GM23338 (cell line): ENCODE data around the gene PHYH. TPM values are rescaled to one million over a fixed set of nuclear protein-coding genes. Genes with fewer than 3 reads are reported as not detected.

Experiments
- ATAC-seq: fragments of 200-7000 bp; cut with Tn5 transposase; 3 replicates; pipeline ENCODE4 v1.9.1; 2020
- DNase-seq: peaks from one replicate; pipeline ENCODE4 v3.0.0-alpha.2; 2015; ENCODE audit warnings: low spot score
- H2AFZ ChIP-seq: fragments of 200-600 bp; sonication (generic); 2 replicates; pipeline ENCODE4 v1.8.0; 2016; ENCODE audit warnings: antibody characterized with exemption, mild to moderate bottlenecking, moderate library complexity
- H3F3A ChIP-seq: fragments of 200-600 bp; sonication (generic); replicated peaks from 2 replicates; pipeline ENCODE4 v1.8.0; 2017; ENCODE audit warnings: antibody characterized with exemption, mixed run types, low read depth
- H3K27ac ChIP-seq: fragments of 200-600 bp; sonication (generic); 2 replicates; pipeline ENCODE4 v1.6.1; 2016; ENCODE audit warnings: low read depth
- H3K27me3 ChIP-seq: fragments of 200-600 bp; sonication (generic); 2 replicates; pipeline ENCODE4 v1.8.0; 2016; ENCODE audit warnings: mild to moderate bottlenecking, mixed run types, moderate library complexity; ENCODE audit not compliant: insufficient read depth
- H3K36me3 ChIP-seq: fragments of 200-600 bp; sonication (generic); 2 replicates; pipeline ENCODE4 v1.8.0; 2016; ENCODE audit warnings: mild to moderate bottlenecking; ENCODE audit not compliant: insufficient read depth
- H3K4me1 ChIP-seq: fragments of 200-600 bp; sonication (generic); 2 replicates; pipeline ENCODE4 v1.8.0; 2016; ENCODE audit warnings: mild to moderate bottlenecking, moderate library complexity; ENCODE audit not compliant: insufficient read depth
- H3K4me2 ChIP-seq: fragments of 200-600 bp; sonication (generic); 2 replicates; pipeline ENCODE4 v1.7.1; 2017; ENCODE audit warnings: mixed run types
- H3K4me3 ChIP-seq: fragments of 200-600 bp; sonication (generic); 2 replicates; pipeline ENCODE4 v1.6.1; 2016; ENCODE audit warnings: mixed run types
- H3K79me2 ChIP-seq: fragments of 200-600 bp; sonication (generic); replicated peaks from 2 replicates; pipeline ENCODE4 v1.8.0; 2017; ENCODE audit warnings: mild to moderate bottlenecking; ENCODE audit not compliant: insufficient read depth
- H3K9me2 ChIP-seq: fragments of 200-600 bp; sonication (generic); 2 replicates; pipeline ENCODE4 v1.8.0; 2017; ENCODE audit not compliant: insufficient read depth
- H4K20me1 ChIP-seq: fragments of 200-600 bp; sonication (generic); replicated peaks from 2 replicates; pipeline ENCODE4 v1.8.0; 2017; ENCODE audit warnings: mild to moderate bottlenecking; ENCODE audit not compliant: insufficient read depth
- H3K27ac Mint-ChIP-seq: 2 replicates; pipeline ENCODE4 v1.8.0; 2020; ENCODE audit warnings: inconsistent platforms, mild to moderate bottlenecking, moderate library complexity, mixed read lengths
- H3K27me3 Mint-ChIP-seq: 3 replicates; pipeline ENCODE4 v1.8.0; 2022; ENCODE audit warnings: low read depth, mild to moderate bottlenecking, moderate library complexity, mixed read lengths, inconsistent platforms; ENCODE audit not compliant: insufficient read depth, poor library complexity
- H3K36me3 Mint-ChIP-seq: 3 replicates; pipeline ENCODE4 v1.8.0; 2021; ENCODE audit warnings: low read depth, mild to moderate bottlenecking, inconsistent platforms, moderate library complexity, mixed read lengths
- H3K4me1 Mint-ChIP-seq: 3 replicates; pipeline ENCODE4 v1.8.0; 2020; ENCODE audit warnings: mild to moderate bottlenecking, inconsistent platforms, mixed read lengths
- H3K4me3 Mint-ChIP-seq: 3 replicates; pipeline ENCODE4 v1.8.0; 2021; ENCODE audit warnings: moderate library complexity, mild to moderate bottlenecking, inconsistent platforms, mixed read lengths
- H3K9me3 Mint-ChIP-seq: 3 replicates; pipeline ENCODE4 v1.8.0; 2020; ENCODE audit warnings: moderate library complexity, mild to moderate bottlenecking, inconsistent platforms, mixed read lengths
- CREB1 ChIP-seq: fragments of 250-450 bp; sonication (Bioruptor Pico); IDR thresholded peaks from 2 replicates; pipeline ENCODE4 v1.5.0; 2020; ENCODE audit warnings: low read depth, mild to moderate bottlenecking, moderate library complexity
- STAT1 ChIP-seq: IDR thresholded peaks from one replicate; pipeline ENCODE4 v1.6.1; 2016; ENCODE audit warnings: antibody characterized with exemption; ENCODE audit not compliant: unreplicated experiment
- ZNF462 ChIP-seq: fragments of 250-450 bp; sonication (Bioruptor Pico); IDR thresholded peaks from 2 replicates; pipeline ENCODE4 v1.5.0; 2020; ENCODE audit warnings: mild to moderate bottlenecking, moderate library complexity
- polyA plus RNA-seq: library from polyadenylated mRNA; unstranded; fragments of >200 nt; fragmentation: Nextera tagmentation; extraction: Ambion mirVana; gene quantifications from 2 replicates; pipeline ENCODE4 v1.2.1, GENCODE V29; 2016
- total RNA-seq: library from RNA; depleted of rRNA; stranded (reverse); fragments of >200 nt; shearing (Covaris generic); gene quantifications from 2 replicates; pipeline ENCODE4 v1.2.3, GENCODE V29; 2014

Gene PHYH
- total and polyA plus RNA-seq, 2 experiments from 2014 or later = 10.9 to 29.8 TPM

GRCh38 chr10:13231808-13232207 lies 68.1 kb downstream of the PHYH start:
- no peak overlapping the region for H3K27ac Mint-ChIP-seq
- H3K36me3 Mint-ChIP-seq = no peaks in the 10 kb centered on the region; the same call in 2 of the 3 replicates
- H3K27me3 Mint-ChIP-seq = peaks cover 3% of the 10 kb centered on the region

More at GRCh38 chr10:13231808-13232207, 68.1 kb downstream of the PHYH start:
- no peak overlapping the region for H2AFZ ChIP-seq
- H3K4me1 ChIP-seq = peaks cover 41% of the 10 kb centered on the region
- Mint-ChIP-seq H3K9me3 (no peaks in the 10 kb centered on the region), H3K4me1 (peaks cover 40% of the 10 kb centered on the region), H3K4me3 (no peak overlapping the region)
- no peak for TF ChIP-seq CREB1 (CRISPR knock-in tag)
- TF ChIP-seq ZNF462 (CRISPR knock-in tag) = no peak
- TF ChIP-seq STAT1 = no peak
- peaks cover 6% of the 10 kb centered on the region for H3F3A ChIP-seq
- H3K4me3 ChIP-seq = no peak overlapping the region
- H3K79me2 ChIP-seq = no peaks in the 10 kb centered on the region
- DNase-seq (no peak), ATAC-seq (no peak)
- 0 out of 2 replicates have a peak, but pooled peaks cover 6% of the 10 kb centered on the region for H3K9me2 ChIP-seq
- no peaks in the 10 kb centered on the region for H4K20me1 ChIP-seq
- H3K27me3 ChIP-seq = no peaks in the 10 kb centered on the region
- H3K27ac ChIP-seq = no peak overlapping the region
- H3K4me2 ChIP-seq = no peak overlapping the region
- no peaks in the 10 kb centered on the region for H3K36me3 ChIP-seq
